Neural progenitor cell (in vitro differentiated cells): ENCODE results near the gene KLC1. TPM values are rescaled to one million over a fixed set of nuclear protein-coding genes. Genes with fewer than 3 reads are reported as not detected.

Source experiments
- DNase-seq: peaks from one replicate; pipeline ENCODE4 v3.0.0-alpha.2; 2016; ENCODE audit warnings: low spot score
- H2AFZ ChIP-seq: fragments of 200-600 bp; sonication (generic); replicated peaks from 2 replicates; pipeline ENCODE4 v1.6.1; 2016; ENCODE audit warnings: antibody characterized with exemption
- H3F3A ChIP-seq: fragments of 200-600 bp; sonication (generic); 2 replicates; pipeline ENCODE4 v1.6.1; 2016; ENCODE audit warnings: antibody characterized with exemption, low read depth
- H3K27ac ChIP-seq: fragments of 200-600 bp; sonication (generic); 2 replicates; pipeline ENCODE4 v1.5.1; 2016; ENCODE audit warnings: mild to moderate bottlenecking
- H3K27me3 ChIP-seq: fragments of 200-600 bp; sonication (generic); 2 replicates; pipeline ENCODE4 v1.6.1; 2016; ENCODE audit warnings: mild to moderate bottlenecking, moderate library complexity
- H3K36me3 ChIP-seq: fragments of 200-600 bp; sonication (generic); 2 replicates; pipeline ENCODE4 v1.5.1; 2016
- H3K4me1 ChIP-seq: fragments of 200-600 bp; sonication (generic); 2 replicates; pipeline ENCODE4 v1.6.1; 2016; ENCODE audit warnings: mixed run types
- H3K4me2 ChIP-seq: fragments of 200-600 bp; sonication (generic); 2 replicates; pipeline ENCODE4 v1.6.1; 2016
- H3K4me3 ChIP-seq: fragments of 200-600 bp; sonication (generic); 2 replicates; pipeline ENCODE4 v1.5.1; 2016
- H3K79me2 ChIP-seq: fragments of 200-600 bp; sonication (generic); 2 replicates; pipeline ENCODE4 v1.6.1; 2016; ENCODE audit warnings: low read depth
- H3K9ac ChIP-seq: fragments of 200-600 bp; sonication (generic); 2 replicates; pipeline ENCODE4 v1.6.1; 2016
- H3K9me3 ChIP-seq: fragments of 200-600 bp; sonication (generic); 2 replicates; pipeline ENCODE4 v1.5.1; 2016; ENCODE audit warnings: low read depth
- H4K20me1 ChIP-seq: fragments of 200-600 bp; sonication (generic); 2 replicates; pipeline ENCODE4 v1.6.1; 2016; ENCODE audit warnings: low read depth
- H3K27ac Mint-ChIP-seq: 3 replicates; pipeline ENCODE4 v1.8.0; 2021; ENCODE audit warnings: mixed read lengths
- H3K27me3 Mint-ChIP-seq: 2 replicates; pipeline ENCODE4 v1.8.0; 2022; ENCODE audit warnings: low read depth, mild to moderate bottlenecking, inconsistent platforms, moderate library complexity, mixed read lengths; ENCODE audit not compliant: insufficient read depth
- H3K36me3 Mint-ChIP-seq: 3 replicates; pipeline ENCODE4 v1.8.0; 2021; ENCODE audit warnings: mixed read lengths
- H3K4me1 Mint-ChIP-seq: 3 replicates; pipeline ENCODE4 v1.8.0; 2021; ENCODE audit warnings: mixed read lengths
- H3K4me3 Mint-ChIP-seq: 3 replicates; pipeline ENCODE4 v1.8.0; 2021; ENCODE audit warnings: mild to moderate bottlenecking, moderate library complexity, mixed read lengths
- H3K9me3 Mint-ChIP-seq: 3 replicates; pipeline ENCODE4 v1.8.0; 2020; ENCODE audit warnings: mixed read lengths
- EZH2 ChIP-seq: fragments of 200-600 bp; sonication (generic); IDR thresholded peaks from 2 replicates; pipeline ENCODE4 v1.6.1; 2017; ENCODE audit warnings: antibody characterized with exemption, mild to moderate bottlenecking, moderate library complexity
- EZH2phosphoT487 ChIP-seq: fragments of 200-600 bp; sonication (generic); IDR thresholded peaks from 2 replicates; pipeline ENCODE4 v1.6.1; 2017; ENCODE audit warnings: antibody characterized with exemption
- total RNA-seq: library from RNA; depleted of rRNA; stranded (reverse); fragments of >200 nt; gene quantifications from 2 replicates; pipeline ENCODE4 v1.2.3, GENCODE V29; 2015; ENCODE audit warnings: low replicate concordance
- TF ChIP-seq, protein P1 (sequence below): fragments of 200-600 bp; sonication (generic); IDR thresholded peaks from 2 replicates; pipeline ENCODE4 v1.5.1; 2017; ENCODE audit warnings: antibody characterized with exemption, mild to moderate bottlenecking

KLC1 gene
- total RNA-seq, 1 donor from 2014 or later = 163 TPM

- Histone ChIP-seq H3K79me2 (no peaks in the 10 kb centered on the region), H3K27me3 (no peaks in the 10 kb centered on the region), H3K36me3 (peaks cover 17% of the 10 kb centered on the region), H4K20me1 (peaks cover 8% of the 10 kb centered on the region), H3F3A (no peaks in the 10 kb centered on the region), H2AFZ (no peak overlapping the region), H3K27ac (no peak overlapping the region), H3K9me3 (no peaks in the 10 kb centered on the region), H3K4me2 (no peak overlapping the region), H3K4me1 (no peaks in the 10 kb centered on the region), H3K4me3 (no peak overlapping the region), H3K9ac (no peak overlapping the region)
- DNase-seq = no peak
- H3K4me1 Mint-ChIP-seq = no peaks in the 10 kb centered on the region
- peaks cover 23% of the 10 kb centered on the region for H3K36me3 Mint-ChIP-seq
- H3K9me3 Mint-ChIP-seq = no peaks in the 10 kb centered on the region
- no peak overlapping the region for H3K4me3 Mint-ChIP-seq
- TF ChIP-seq, protein P1, sequence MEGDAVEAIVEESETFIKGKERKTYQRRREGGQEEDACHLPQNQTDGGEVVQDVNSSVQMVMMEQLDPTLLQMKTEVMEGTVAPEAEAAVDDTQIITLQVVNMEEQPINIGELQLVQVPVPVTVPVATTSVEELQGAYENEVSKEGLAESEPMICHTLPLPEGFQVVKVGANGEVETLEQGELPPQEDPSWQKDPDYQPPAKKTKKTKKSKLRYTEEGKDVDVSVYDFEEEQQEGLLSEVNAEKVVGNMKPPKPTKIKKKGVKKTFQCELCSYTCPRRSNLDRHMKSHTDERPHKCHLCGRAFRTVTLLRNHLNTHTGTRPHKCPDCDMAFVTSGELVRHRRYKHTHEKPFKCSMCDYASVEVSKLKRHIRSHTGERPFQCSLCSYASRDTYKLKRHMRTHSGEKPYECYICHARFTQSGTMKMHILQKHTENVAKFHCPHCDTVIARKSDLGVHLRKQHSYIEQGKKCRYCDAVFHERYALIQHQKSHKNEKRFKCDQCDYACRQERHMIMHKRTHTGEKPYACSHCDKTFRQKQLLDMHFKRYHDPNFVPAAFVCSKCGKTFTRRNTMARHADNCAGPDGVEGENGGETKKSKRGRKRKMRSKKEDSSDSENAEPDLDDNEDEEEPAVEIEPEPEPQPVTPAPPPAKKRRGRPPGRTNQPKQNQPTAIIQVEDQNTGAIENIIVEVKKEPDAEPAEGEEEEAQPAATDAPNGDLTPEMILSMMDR = no peak
- TF ChIP-seq EZH2 = no peak
- H3K27ac Mint-ChIP-seq = no peak overlapping the region
- H3K27me3 Mint-ChIP-seq = no peaks in the 10 kb centered on the region
These were observed 54.1 kb downstream of the KLC1 start for GRCh38 chr14:103683139-103683538.

GRCh38 chr14:103684471-103684870, 55.5 kb downstream of the KLC1 start:
- no peak overlapping the region for H3K9ac ChIP-seq
- no peaks in the 10 kb centered on the region for H3K27me3 Mint-ChIP-seq
- no peaks in the 10 kb centered on the region for H3K9me3 Mint-ChIP-seq
- no peak overlapping the region for H3K27ac ChIP-seq
- no peaks in the 10 kb centered on the region for H3K9me3 ChIP-seq
- H3K27me3 ChIP-seq = no peaks in the 10 kb centered on the region
- no peaks in the 10 kb centered on the region for H3K79me2 ChIP-seq
- H4K20me1 ChIP-seq = peaks cover 19% of the 10 kb centered on the region
- H3K4me2 ChIP-seq = no peak overlapping the region
- no peak overlapping the region for H3K27ac Mint-ChIP-seq
- TF ChIP-seq, protein P1 = no peak
- TF ChIP-seq EZH2 = no peak
- no peak for TF ChIP-seq EZH2phosphoT487
- no peak overlapping the region for H2AFZ ChIP-seq
- no peak overlapping the region for H3K4me3 Mint-ChIP-seq
- DNase-seq = no peak
- H3F3A ChIP-seq = no peaks in the 10 kb centered on the region
- peaks cover 25% of the 10 kb centered on the region for H3K36me3 Mint-ChIP-seq
- H3K36me3 ChIP-seq = peaks cover 17% of the 10 kb centered on the region
- no peak overlapping the region for H3K4me3 ChIP-seq
- H3K4me1 ChIP-seq = no peaks in the 10 kb centered on the region
- peaks cover 2% of the 10 kb centered on the region for H3K4me1 Mint-ChIP-seq

GRCh38 chr14:103684871-103685270, 55.9 kb downstream of the KLC1 start:
- Histone ChIP-seq H2AFZ (no peak overlapping the region), H3K4me1 (no peaks in the 10 kb centered on the region), H4K20me1 (peaks cover 21% of the 10 kb centered on the region), H3K4me2 (no peak overlapping the region), H3F3A (no peaks in the 10 kb centered on the region), H3K27me3 (no peaks in the 10 kb centered on the region), H3K4me3 (no peak overlapping the region), H3K36me3 (peaks cover 14% of the 10 kb centered on the region), H3K9ac (no peak overlapping the region), H3K27ac (no peak overlapping the region), H3K9me3 (no peaks in the 10 kb centered on the region), H3K79me2 (no peaks in the 10 kb centered on the region)
- Mint-ChIP-seq H3K9me3 (no peaks in the 10 kb centered on the region), H3K27ac (no peak overlapping the region), H3K4me1 (peaks cover 2% of the 10 kb centered on the region), H3K27me3 (no peaks in the 10 kb centered on the region), H3K36me3 (peaks cover 25% of the 10 kb centered on the region), H3K4me3 (no peak overlapping the region)
- no peak for TF ChIP-seq EZH2
- TF ChIP-seq, protein P1 = no peak
- TF ChIP-seq EZH2phosphoT487 = no peak
- no peak for DNase-seq
